Activated CD4-positive, alpha-beta T cell treated with anti-CD3 and anti-CD28 coated beads, Interleukin-2, amount 50 U/mL, for 24 hours (primary cell): Measurements from ENCODE around the gene PARP11.

Experiments used
- DNase-seq, 2 donors: peaks; one replicate each; pipeline ENCODE4 v3.0.0-alpha.2; 2020; ENCODE audit warnings: low read depth in 1 of 2, low spot score in 1 of 2

PARP11 gene, protein sequence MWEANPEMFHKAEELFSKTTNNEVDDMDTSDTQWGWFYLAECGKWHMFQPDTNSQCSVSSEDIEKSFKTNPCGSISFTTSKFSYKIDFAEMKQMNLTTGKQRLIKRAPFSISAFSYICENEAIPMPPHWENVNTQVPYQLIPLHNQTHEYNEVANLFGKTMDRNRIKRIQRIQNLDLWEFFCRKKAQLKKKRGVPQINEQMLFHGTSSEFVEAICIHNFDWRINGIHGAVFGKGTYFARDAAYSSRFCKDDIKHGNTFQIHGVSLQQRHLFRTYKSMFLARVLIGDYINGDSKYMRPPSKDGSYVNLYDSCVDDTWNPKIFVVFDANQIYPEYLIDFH

DNA sequence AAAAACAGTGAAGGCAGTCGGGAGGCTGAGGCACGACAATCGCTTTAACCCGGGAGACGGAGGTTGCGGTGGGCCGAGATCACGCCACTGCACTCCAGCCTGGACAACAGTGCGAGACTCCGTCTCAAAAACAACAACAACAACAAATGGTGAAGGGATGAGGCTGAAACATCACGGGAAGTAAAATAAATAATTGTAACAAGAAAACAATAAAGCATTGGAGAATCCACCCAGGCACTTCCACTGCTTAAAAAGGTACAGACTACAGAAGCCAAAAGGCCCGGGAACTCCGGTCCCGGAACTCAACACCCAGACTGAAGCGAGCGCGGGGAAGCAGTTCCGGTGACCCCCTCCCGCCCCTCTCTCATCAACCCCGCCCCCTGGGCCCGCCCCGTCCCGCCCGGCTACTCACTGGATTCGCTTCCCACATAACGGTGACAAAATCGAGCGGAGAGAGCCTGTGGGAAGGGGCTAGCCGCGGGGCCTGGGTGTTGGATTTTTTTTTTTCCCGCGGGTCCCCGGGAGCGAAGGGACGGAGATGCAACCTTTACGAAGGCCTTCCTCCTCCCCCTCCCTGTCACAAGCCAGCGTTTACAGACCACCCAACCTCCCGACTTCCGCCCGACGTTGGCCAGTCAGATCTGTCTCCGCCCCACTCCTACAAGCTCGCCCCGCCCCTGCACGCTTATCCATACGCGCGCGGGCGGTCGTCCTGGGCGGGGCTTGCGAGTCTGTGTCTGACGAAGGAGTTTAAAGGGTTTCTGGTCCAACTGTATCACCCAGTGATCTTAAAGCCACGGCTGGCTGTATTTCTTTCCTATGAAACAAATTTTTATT lies at the start of gene PARP11:
PARP11 (minus strand) TSS at position 600 of the 837 bp plus-strand sequence; CDS start at position 430, 170 bp downstream.
- peak; percentile 94 to 97 for DNase-seq

DNA sequence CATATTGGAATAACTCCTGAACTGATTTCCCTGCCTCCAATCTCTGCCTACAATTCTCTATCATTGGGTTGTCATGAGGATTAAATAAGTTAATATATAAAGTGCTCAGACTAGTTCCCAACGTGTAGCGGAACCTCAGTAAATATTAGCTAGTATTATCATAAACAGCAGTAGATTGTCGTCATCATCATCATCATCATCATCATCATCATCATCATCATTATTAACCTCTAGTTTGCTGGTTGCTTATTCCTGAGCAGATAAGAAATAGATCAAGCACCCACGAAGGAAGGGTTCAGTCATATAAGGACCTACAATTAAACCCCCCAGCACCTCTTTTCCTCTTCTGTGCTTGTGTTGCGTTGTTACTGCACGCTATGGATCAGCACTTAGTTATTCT lies 48.8 kb upstream of the PARP11 start:
- no peak for DNase-seq

DNA sequence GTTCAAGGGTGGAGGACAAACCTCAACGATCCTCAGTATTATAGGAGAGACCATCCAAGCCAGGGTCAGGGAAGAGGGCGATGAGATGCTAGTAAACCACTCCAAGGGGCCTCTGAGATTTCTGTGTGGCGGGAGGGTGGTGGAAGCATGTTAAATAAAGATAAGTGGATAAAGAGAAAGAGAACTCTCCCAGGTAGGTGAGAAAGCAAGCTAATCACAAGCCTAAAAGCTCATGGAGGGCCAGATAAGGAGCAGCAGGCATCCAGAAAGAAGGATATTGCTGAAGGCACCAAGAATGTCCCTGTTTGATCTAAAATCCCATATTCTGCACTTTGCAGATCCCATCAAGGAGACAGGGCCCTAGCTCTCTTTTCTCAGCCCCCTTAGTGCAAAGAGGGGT lies 48.3 kb upstream of the PARP11 start:
- DNase-seq, result no peak

DNA sequence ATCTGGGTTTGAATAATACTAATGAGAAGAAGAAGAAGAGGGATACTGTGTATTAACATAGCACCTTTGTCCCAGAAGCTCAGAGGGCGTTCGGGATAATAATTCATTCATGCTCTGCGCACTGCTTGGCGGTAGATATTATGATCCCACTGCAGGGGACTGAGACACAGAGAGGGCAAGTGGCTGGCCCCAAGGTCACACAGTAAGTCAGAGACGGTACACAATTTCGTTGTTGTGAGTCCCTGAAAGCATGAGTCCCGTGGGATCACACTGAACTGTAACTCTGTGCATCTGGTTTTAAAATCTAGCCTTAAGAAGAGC lies 47.9 kb upstream of the PARP11 start:
- no peak for DNase-seq

DNA sequence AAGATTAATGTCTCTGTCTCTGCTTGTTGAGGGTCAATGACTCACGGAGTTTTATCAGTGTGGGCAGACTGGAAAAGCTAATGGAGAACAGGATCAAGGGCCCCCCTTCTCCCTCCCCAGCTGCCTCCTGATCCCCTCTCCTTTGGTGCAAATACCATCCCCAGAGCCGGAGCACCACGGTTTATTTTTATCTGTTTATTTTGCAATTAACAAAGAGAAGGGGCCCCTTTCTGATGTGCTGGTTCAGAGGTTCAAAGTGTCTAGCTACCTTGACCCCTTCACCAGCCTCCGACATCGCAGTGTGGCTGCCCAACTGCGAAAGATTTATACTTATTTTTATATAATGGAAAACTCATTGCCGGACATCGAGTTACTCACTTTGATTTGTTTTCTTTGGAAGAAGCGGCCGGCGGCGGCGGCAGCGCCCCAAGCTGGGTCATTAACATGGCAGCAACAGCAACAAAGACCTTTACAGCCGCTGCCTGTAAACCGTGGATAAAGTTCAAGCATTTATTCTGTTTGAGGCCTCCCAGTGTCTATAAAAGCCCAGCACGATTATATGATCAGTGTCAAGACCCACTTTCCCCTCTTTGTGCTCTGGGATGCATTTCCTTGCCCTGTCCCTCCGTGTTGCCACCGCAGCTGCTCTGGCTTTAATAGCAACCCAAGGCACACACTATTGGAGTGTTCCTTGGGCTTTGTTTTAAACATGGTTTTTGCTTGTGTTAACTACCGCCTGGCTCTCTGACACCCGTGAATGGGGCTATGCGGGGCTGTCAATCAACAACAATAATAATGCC lies 47.4 kb upstream of the PARP11 start:
- DNase-seq, result no peak

DNA sequence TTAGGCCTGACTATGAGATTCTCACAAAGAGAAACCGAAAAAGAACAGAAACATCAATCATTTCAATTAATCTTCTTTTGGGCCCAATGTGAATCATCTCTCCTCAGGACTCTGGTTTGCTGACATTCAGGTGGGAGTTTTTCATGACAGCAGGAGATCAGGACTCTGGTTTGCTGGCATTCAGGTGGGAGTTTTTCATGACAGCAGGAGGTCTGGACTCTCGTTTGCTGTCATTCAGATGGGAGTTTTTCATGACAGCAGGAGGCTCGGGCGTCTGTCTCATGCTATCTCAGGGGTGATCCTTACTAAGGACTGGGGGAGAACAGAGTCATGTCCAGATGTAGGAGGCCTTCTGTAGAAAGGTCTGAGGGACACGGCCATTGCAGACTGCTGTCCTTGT lies 40.1 kb upstream of the PARP11 start:
- no peak for DNase-seq

DNA sequence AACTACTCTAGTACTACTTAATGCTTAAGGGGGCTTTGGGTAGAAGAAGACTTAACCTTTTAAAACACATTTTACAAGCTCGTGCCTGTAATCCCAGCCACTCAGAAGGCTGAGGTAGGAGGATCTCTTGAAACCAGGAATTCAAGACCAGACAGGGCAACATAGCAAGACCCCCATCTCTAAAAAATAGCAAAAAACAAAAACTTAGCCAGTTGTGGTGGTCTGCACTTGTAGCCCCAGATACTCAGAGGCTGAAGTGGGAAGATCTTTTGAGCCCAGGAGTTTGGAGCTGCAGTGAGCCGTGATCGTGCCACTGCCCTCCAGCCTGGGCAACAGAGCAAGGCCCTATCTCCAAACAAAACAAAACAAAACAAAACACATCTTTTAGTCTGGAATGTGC lies 39.7 kb upstream of the PARP11 start:
- no peak for DNase-seq

DNA sequence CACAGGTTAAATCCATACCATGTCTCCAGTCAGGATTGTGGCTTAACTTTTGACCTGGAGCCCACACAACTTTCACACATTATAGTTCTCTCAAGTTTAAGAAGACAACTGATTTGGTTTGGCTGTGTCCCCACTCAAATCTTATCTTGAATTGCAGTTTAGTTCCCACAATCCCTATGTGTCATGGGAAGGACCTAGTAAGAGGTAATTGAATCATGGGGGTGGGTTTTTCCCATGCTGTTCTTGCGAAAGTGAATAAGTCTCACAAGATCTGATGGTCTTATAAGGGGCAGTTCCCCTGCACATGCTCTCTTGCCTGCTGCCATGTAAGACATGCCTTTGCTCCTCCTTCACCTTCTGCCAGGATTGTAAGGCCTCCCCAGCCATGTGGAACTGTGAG lies 38.2 kb upstream of the PARP11 start:
- DNase-seq, result no peak

DNA sequence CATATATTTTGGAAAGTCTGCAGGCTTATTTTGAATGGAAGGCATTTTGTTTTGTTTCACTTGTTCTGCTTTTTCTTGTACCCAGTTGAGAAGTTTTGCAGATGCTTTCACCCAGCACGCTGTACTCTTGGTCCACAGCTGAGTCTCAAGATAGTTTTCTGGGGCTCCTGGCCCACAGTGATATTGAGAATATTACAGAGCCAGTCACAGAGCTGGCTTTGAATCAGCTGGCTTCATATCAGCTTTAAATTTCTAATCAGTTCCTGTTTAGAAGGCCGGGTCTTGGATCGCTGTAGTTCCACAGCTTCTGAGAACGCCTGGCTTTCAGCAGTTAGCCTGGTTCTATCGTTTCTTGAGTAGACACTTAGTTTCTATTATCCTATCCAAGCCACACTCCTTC lies 32.5 kb upstream of the PARP11 start:
- DNase-seq, result no peak

DNA sequence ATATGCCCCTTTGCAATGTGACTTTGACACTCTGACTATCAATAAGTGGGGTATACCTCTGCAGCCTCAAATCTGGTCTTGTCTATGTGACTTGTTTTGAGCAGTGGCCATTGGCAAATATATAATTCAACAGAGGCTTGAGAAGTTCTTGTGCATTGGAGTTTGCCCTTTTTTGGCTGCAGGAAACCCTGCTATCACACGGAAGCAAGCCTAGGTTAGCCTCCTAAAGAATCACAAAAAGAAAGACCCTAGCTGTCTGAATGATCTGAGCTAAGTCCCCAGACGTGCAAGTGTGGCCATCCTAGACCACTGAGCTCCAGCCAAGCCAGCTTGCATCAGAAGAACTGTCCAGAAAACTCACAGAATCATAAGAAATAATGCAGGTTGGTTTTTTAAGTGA lies 31.8 kb upstream of the PARP11 start:
- no peak for DNase-seq

DNA sequence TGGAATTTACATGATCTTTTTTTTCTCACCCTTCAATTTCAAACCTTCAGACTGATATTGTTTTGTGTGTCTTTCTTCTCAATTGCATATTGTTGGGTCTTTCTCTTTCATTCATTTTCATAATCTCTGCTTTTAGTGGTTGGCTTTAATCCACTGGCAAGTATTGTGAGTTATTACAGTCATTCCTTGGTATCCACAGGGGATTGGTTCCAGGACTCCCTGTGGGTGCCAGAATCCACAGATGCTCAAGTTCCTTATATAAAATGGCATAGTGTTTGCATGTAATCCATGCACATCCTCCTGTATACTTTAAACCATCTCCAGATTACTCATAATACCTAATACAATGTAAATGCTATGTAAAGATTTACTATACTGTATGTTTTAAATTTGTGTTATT lies 29.7 kb upstream of the PARP11 start:
- DNase-seq, result no peak

DNA sequence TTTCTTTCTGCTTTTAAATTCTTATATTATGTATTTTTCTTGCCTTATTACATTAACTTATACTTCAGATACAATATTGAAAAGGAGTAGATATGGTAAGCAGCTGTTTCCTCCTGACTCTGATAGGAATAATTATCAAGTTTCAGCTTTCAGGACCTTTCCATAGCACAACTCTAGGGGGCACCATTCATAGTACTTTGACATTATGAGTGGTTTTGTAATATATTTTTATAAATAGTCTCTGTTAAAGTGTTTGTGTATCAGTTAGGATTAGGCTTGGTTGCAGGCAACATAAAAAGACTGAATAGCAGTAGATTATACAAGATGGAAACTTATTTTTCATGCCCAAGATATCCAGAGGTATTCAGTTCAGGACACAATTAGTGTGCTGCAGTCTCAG lies 27.9 kb upstream of the PARP11 start:
- DNase-seq, result no peak

DNA sequence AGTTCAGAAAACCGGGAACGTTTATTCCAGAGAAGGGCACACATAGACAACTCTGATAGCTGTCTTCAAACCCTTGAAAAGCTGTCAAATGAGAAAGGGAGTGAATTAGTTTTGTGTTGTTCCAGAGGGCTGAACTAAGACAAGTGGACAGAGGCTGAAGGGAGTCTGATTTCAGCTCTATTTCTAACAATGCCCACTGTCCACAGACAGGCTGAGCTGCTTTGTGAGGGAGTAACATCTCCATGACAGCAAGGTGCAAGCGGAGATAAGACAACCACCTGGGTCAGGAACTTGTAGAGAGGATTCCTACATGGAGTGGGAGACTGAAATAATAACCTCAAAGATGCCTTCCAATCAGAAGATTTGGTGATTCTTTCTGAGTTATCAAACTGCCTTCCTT lies 25.6 kb upstream of the PARP11 start:
- no peak for DNase-seq

DNA sequence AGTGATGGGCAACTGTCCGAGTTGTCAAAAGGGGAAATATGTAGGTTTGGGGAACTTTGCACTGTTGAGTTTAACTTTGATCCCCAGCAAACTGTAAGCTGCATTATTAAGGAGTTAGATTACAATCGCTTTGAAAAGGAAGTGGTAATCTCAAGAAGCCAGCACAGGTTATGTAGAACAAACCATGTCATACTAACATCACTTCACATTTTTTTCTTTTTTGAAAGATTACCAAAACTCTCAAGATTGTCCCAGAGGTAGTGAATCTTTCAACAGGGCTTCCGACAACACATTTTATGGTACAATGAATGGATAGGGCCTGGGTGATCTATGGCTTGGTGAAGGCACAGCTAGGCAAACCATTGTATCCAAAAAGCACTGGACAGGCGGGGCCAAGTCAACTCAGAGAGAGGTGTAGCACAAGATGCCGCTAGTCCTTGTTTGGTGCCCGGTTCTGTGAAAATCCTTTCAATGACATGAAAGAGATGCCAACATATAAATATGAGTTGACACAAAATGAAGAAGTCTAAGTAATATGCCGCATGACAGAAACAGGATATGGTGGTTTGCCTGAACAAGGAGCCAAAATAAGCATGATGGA lies 24.3 kb upstream of the PARP11 start:
- no peak for DNase-seq

DNA sequence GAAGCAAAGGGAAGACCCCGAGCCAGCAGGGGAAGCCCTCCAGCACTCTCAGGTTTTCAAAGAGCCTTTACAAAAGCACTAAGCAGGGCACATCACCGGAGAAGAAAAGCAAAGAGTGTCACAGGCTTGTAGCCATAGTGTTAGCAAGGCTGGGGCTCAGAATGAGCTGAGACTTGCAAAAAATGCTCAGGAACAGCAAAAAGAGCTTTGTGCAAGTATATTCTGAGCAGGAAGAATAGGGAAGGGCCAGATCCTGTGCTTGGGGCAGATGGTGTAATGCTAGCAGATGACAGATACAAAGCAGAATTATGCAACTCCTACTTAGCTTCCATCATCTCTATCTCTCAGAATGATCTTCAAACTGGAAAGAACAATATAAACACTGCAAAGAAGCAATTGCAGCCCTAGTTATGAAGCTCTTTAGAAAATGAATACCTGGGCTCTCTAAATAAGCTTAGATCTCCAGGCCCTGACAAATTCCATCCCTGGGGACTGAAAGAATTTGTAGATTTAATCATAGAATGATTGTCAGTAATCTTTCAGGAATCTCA lies 23.7 kb upstream of the PARP11 start:
- DNase-seq, result no peak

DNA sequence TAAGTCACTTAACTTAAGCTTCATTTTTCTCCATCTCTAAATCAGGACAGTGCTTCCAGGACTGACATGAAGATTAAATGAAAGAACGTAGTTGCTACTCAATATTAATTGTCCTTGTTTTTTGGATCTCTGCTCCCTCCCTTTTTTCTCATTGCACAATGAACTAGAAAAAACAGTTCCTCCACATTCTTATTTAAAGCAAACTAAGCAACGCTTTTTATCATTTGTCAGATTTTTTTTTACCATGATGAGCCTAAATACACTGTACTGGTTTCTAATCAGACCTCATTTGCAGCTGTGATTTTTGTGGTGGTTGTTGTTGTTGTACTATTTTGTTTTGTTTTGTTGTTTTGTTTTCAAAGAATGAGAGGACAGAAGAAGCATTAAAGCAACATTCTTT lies 23.2 kb upstream of the PARP11 start:
- DNase-seq, result no peak

DNA sequence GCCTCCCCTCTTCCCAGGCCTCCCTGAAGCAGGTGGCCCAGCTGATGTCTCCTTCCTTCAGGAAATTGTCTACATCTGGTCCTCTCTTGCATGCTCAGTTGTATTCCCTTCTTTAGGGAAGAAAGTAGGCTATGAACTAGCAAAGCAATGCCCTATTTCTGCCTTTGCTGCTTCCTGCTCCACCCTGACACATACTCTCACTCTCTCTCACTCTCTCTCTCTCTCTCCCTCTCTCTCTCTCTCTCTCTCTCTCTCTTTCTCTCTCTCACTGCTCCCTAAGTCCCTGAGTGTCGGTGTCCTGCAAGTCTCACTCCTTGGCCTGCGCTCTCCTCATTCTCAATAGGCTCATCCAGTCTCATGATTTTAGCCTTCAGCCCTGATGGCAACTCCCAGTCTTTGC lies 19.4 kb upstream of the PARP11 start:
- no peak for DNase-seq

DNA sequence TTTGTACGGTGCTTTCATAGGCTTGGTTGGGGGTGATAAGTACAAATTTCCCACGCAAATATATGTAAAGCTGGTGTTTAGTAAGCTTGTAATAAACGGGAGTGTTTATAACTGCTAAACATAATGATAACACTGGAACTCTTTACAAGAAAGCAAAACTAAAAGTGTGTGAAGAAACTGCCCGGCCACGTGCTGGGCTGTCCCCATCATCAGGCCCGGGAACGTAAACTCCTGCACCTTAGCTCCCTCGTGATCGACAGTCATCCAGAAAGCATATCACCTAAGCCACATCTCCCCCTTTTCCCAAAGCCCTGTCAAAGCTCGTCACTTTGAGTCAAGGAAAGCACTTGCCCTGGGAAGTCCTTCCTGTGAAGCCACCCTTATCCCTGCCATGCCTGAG lies 18.0 kb upstream of the PARP11 start:
- no peak for DNase-seq

DNA sequence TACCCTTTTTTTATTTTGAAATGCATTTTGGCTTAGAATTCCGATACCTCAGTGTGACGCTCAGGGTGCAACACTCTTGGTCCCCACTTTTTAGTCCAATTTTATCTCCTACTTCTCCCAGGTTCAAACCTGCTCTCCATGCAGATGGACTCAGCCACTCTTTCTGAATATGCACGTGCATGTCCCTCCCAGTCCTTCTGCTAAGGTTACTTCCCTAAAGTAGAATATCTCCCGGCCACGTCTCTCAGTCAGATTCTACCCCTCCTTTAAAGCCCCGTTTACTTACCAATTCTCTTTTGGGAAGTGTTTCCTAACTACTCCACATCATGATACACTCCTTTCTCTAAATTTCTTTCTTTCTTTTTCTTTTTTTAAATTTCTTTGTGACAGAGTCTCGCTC lies 15.5 kb upstream of the PARP11 start:
- DNase-seq, result no peak

DNA sequence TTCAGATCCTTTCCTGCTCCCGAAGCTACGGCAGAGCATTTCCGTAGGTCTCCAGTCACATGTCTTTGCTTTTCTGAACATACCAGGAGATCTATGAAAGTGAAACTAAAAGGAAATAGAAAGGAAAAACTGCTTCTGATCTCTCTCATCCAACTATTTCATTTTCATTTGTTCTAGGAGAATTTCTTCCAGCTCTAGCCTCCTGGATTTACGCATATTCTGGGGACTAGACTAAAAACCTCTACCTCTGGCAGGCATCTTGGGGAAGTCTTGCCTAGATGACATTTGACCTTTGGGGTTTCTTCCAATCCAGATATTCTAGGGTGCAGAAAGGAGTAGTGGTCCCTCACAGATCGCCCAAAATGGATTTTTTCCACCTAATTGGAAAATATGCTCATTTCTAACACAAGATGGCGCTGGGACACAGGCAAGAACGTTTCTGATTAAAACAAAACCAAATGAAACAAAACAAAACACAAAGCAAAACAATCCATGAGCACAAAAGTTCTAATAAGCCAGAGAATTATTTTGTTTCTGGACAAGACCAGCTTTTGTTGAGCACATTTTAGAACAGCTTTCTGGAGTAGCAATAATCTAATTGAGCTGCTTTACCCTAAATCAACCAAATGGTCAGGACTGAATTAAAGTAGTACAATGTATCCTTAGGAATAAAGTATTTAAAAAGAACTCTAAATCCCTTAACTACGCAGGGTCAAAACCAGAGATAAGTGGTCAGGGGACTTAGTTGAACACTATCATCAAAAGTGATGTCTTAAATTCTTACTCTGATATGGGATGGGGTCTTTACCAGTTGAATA lies 12.3 kb upstream of the PARP11 start:
- peak in 1 of 2 donors; percentile 46 for DNase-seq
